ENCODE data around the gene NR2E1.

NR2E1 gene

GRCh38 chr6:108194503-108194902 lies 28.7 kb downstream of the NR2E1 start:
- H3K27ac ChIP-seq = no peak overlapping the region
- H3K4me3 ChIP-seq = no peak overlapping the region
- peaks cover 0 to 4% of the 10 kb centered on the region in 2 donors for H3K27me3 ChIP-seq
- no peaks in the 10 kb centered on the region for H3K4me1 ChIP-seq
- TF ChIP-seq CTCF (IDR thresholded peaks at IDR 0.05) = no peak
- DNase-seq = no peak
- no peaks in the 10 kb centered on the region for H3K9me3 ChIP-seq
- intact Hi-C loops (cut with DNase I; ENCODE audit: low total_unique reads) = no loop called here
- no peaks in the 10 kb centered on the region for H3K36me3 ChIP-seq

GRCh38 chr6:108195209-108195608 lies 29.4 kb downstream of the NR2E1 start:
- no peak overlapping the region for H3K27ac ChIP-seq
- intact Hi-C loops (cut with DNase I; ENCODE audit: low total_unique reads) = no loop called here
- no peak for DNase-seq
- no peaks in the 10 kb centered on the region for H3K9me3 ChIP-seq
- H3K4me3 ChIP-seq = no peak overlapping the region
- peaks cover 0 to 3% (median 0%) of the 10 kb centered on the region in 3 donors for H3K36me3 ChIP-seq
- H3K27me3 ChIP-seq = peaks cover 0 to 4% of the 10 kb centered on the region in 2 donors
- TF ChIP-seq CTCF (IDR thresholded peaks at IDR 0.05) = no peak
- no peaks in the 10 kb centered on the region for H3K4me1 ChIP-seq

GRCh38 chr6:108198761-108199498 lies 33.1 kb downstream of the NR2E1 start:
- H3K9me3 ChIP-seq = no peaks in the 10 kb centered on the region
- no peak overlapping the region for H3K27ac ChIP-seq
- TF ChIP-seq CTCF (IDR thresholded peaks at IDR 0.05) = no peak
- no peaks in the 10 kb centered on the region for H3K4me1 ChIP-seq
- peaks cover 0 to 4% of the 10 kb centered on the region in 2 donors for H3K27me3 ChIP-seq
- H3K4me3 ChIP-seq = no peak overlapping the region
- H3K36me3 ChIP-seq = peaks cover 0 to 19% (median 0%) of the 10 kb centered on the region in 3 donors
- intact Hi-C loops (cut with DNase I; ENCODE audit: low total_unique reads) = no loop called here
- DNase-seq = no peak

GRCh38 chr6:108200186-108200585 lies 34.4 kb downstream of the NR2E1 start:
- peaks cover 0 to 25% (median 0%) of the 10 kb centered on the region in 3 donors for H3K36me3 ChIP-seq
- no peak overlapping the region for H3K27ac ChIP-seq
- H3K4me3 ChIP-seq = no peak overlapping the region
- no peak for TF ChIP-seq CTCF (IDR thresholded peaks at IDR 0.05)
- H3K9me3 ChIP-seq = no peaks in the 10 kb centered on the region
- no peak for DNase-seq
- intact Hi-C loops (cut with DNase I; ENCODE audit: low total_unique reads) = no loop called here
- H3K4me1 ChIP-seq = no peaks in the 10 kb centered on the region
- peaks cover 0 to 2% of the 10 kb centered on the region in 2 donors for H3K27me3 ChIP-seq

- no peak overlapping the region for H3K27ac ChIP-seq
- intact Hi-C loops (cut with DNase I; ENCODE audit: low total_unique reads) = no loop called here
- no peak for DNase-seq
These were observed 34.8 kb downstream of the NR2E1 start for GRCh38 chr6:108200631-108201030.

More at GRCh38 chr6:108200631-108201030, 34.8 kb downstream of the NR2E1 start:
- no peaks in the 10 kb centered on the region for H3K4me1 ChIP-seq
- H3K9me3 ChIP-seq = no peaks in the 10 kb centered on the region
- peaks cover 0 to 25% (median 0%) of the 10 kb centered on the region in 3 donors for H3K36me3 ChIP-seq
- no peak for TF ChIP-seq CTCF (IDR thresholded peaks at IDR 0.05)
- no peaks in the 10 kb centered on the region for H3K27me3 ChIP-seq
- no peak overlapping the region for H3K4me3 ChIP-seq

Measured in tibial artery (tissue), 4 donors.